ENCODE results near the gene PDE9A. TPM values are rescaled to one million over a fixed set of nuclear protein-coding genes. Genes with fewer than 3 reads are reported as not detected.
A peak's percentile ranks its signal among the peaks of the same experiment; 100 is the strongest.

Gene PDE9A
- total and polyA plus RNA-seq, 2 donors (not counting 1 experiment from before 2014, with no cell fraction given), result 0.34 to 5.8 TPM

GRCh38 chr21:42781971-42782722, 128.7 kb downstream of the PDE9A start:
- Histone ChIP-seq H3K4me3 (ENCODE audit: control extremely low read depth in 1 of 5, extremely low read depth in 1 of 5, insufficient read depth in 1 of 5, low read depth in 2 of 5, low read length in 4 of 5) (no peak overlapping the region), H3K9ac (ENCODE audit: low read length) (no peak overlapping the region), H2AFZ (ENCODE audit: insufficient read depth, low read depth, low read length, poor library complexity, severe bottlenecking) (no peak overlapping the region), H3K27me3 (replicated peaks in 1 of 4; ENCODE audit: control extremely low read depth in 1 of 4, control insufficient read depth in 3 of 4, insufficient read depth in 4 of 4, low read length in 3 of 4) (peaks cover 0 to 28% (median 2%) of the 10 kb centered on the region in 4 experiments), H3K79me2 (ENCODE audit: control insufficient read depth, insufficient read depth, low read length) (no peaks in the 10 kb centered on the region), H3K9me3 (ENCODE audit: control extremely low read depth in 1 of 3, control insufficient read depth in 2 of 3, insufficient read depth in 1 of 3, low read length in 2 of 3) (peaks cover 0 to 16% (median 0%) of the 10 kb centered on the region in 3 donors), H3K4me2 (replicated peaks; ENCODE audit: low read depth, low read length, poor library complexity, severe bottlenecking) (no peak overlapping the region), H3K36me3 (replicated peaks in 1 of 2; ENCODE audit: control extremely low read depth in 1 of 2, control insufficient read depth in 1 of 2, extremely low read depth in 1 of 2, insufficient read depth in 2 of 2, low read length in 1 of 2) (no peaks in the 10 kb centered on the region), H3K4me1 (ENCODE audit: control insufficient read depth in 2 of 2, insufficient read depth in 2 of 2, low read length in 2 of 2) (peaks cover 33 to 49% of the 10 kb centered on the region in 2 donors), H4K20me1 (ENCODE audit: control insufficient read depth, insufficient read depth, low read length, poor library complexity, severe bottlenecking) (no peaks in the 10 kb centered on the region), H3K27ac (ENCODE audit: low read length in 2 of 2) (no peak overlapping the region)
- Mint-ChIP-seq H3K9me3 (ENCODE audit: insufficient read depth) (no peaks in the 10 kb centered on the region), H3K4me3 (no peak overlapping the region), H3K27ac (peak overlapping the region; percentile 64), H3K4me1 (peaks cover 60% of the 10 kb centered on the region), H3K27me3 (peaks cover 26% of the 10 kb centered on the region)
- WGBS (ENCODE audit: insufficient coverage), result 93% methylated on average over 12 of the region's 14 CpGs
- ChIA-PET CTCF (no interaction called here), POLR2A (no interaction called here)
- TF ChIP-seq CTCF (IDR thresholded peaks at IDR 0.05), result no peak
- TF ChIP-seq EZH2 (IDR thresholded peaks at IDR 0.05; ENCODE audit: borderline replicate concordance, insufficient read depth, low read depth, low read length, poor library complexity, severe bottlenecking), result no peak
- ATAC-seq (ENCODE audit: low read depth) (no peak), DNase-seq (no peak)
- intact Hi-C loops (cut with micrococcal nuclease), result loop anchor here (5.0 kb wide), 1 partner anchor 35 kb away; no protein-coding TSS in a partner anchor

- H3K9me3 Mint-ChIP-seq (ENCODE audit: insufficient read depth), result no peaks in the 10 kb centered on the region
- CTCF ChIA-PET, result no interaction called here
- TF ChIP-seq CTCF (IDR thresholded peaks at IDR 0.05) (no peak), EZH2 (IDR thresholded peaks at IDR 0.05; ENCODE audit: borderline replicate concordance, insufficient read depth, low read depth, low read length, poor library complexity, severe bottlenecking) (no peak)
- no peaks in the 10 kb centered on the region for H3K36me3 ChIP-seq (replicated peaks in 1 of 2; ENCODE audit: control extremely low read depth in 1 of 2, control insufficient read depth in 1 of 2, extremely low read depth in 1 of 2, insufficient read depth in 2 of 2, low read length in 1 of 2)
- H3K27ac Mint-ChIP-seq, result peak overlapping the region; percentile 64
- H3K4me1 ChIP-seq (ENCODE audit: control insufficient read depth in 2 of 2, insufficient read depth in 2 of 2, low read length in 2 of 2), result peaks cover 29 to 43% of the 10 kb centered on the region in 2 donors
- no peaks in the 10 kb centered on the region for H3K79me2 ChIP-seq (ENCODE audit: control insufficient read depth, insufficient read depth, low read length)
- H3K4me3 ChIP-seq (ENCODE audit: control extremely low read depth in 1 of 5, extremely low read depth in 1 of 5, insufficient read depth in 1 of 5, low read depth in 2 of 5, low read length in 4 of 5), result no peak overlapping the region
- H2AFZ ChIP-seq (ENCODE audit: insufficient read depth, low read depth, low read length, poor library complexity, severe bottlenecking), result no peak overlapping the region
- no peak overlapping the region for H3K9ac ChIP-seq (ENCODE audit: low read length)
- peaks cover 54% of the 10 kb centered on the region for H3K4me1 Mint-ChIP-seq
- DNase-seq (no peak), ATAC-seq (ENCODE audit: low read depth) (no peak)
- peaks cover 0 to 16% (median 0%) of the 10 kb centered on the region in 3 donors for H3K9me3 ChIP-seq (ENCODE audit: control extremely low read depth in 1 of 3, control insufficient read depth in 2 of 3, insufficient read depth in 1 of 3, low read length in 2 of 3)
- H3K27me3 Mint-ChIP-seq, result peaks cover 22% of the 10 kb centered on the region
- 86% methylated on average over 8 of the region's 10 CpGs for WGBS (ENCODE audit: insufficient coverage)
- no peak overlapping the region for H3K27ac ChIP-seq (ENCODE audit: low read length in 2 of 2)
- no peak overlapping the region for H3K4me2 ChIP-seq (replicated peaks; ENCODE audit: low read depth, low read length, poor library complexity, severe bottlenecking)
- intact Hi-C loops (cut with micrococcal nuclease), result loop anchor here (5.0 kb wide), 1 partner anchor 35 kb away; no protein-coding TSS in a partner anchor
- peaks cover 0 to 23% (median 0%) of the 10 kb centered on the region in 4 experiments for H3K27me3 ChIP-seq (replicated peaks in 1 of 4; ENCODE audit: control extremely low read depth in 1 of 4, control insufficient read depth in 3 of 4, insufficient read depth in 4 of 4, low read length in 3 of 4)
- POLR2A ChIA-PET, result no interaction called here
- H4K20me1 ChIP-seq (ENCODE audit: control insufficient read depth, insufficient read depth, low read length, poor library complexity, severe bottlenecking), result no peaks in the 10 kb centered on the region
- H3K4me3 Mint-ChIP-seq, result peak overlapping the region; percentile 37
These were observed 129.4 kb downstream of the PDE9A start for GRCh38 chr21:42782723-42783242.
